Calu3 (cell line): ENCODE measurements around the gene FRMD4B. TPM values are rescaled to one million over a fixed set of nuclear protein-coding genes. Genes with fewer than 3 reads are reported as not detected.

Experiments used
- BruUV-seq: library from RNA; stranded (reverse); fragments of 400-500 nt; replicated peaks from 2 replicates; lab custom pipeline; 2021; lab: Mats Ljungman, UMichigan
- CTCF ChIA-PET: fragments of 300-600 bp; sonication (Branson Sonifier 250); formaldehyde crosslinking; loops from one replicate; lab custom pipeline; 2022; ENCODE audit warnings: antibody characterized with exemption; lab: Charles Lee
- DNase-seq: peaks from one replicate; pipeline ENCODE4 v3.0.0; 2022
- H3K27ac Mint-ChIP-seq: one replicate; pipeline ENCODE4 v1.8.0; 2022; ENCODE audit warnings: mixed read lengths; ENCODE audit not compliant: unreplicated experiment
- H3K27me3 Mint-ChIP-seq: one replicate; pipeline ENCODE4 v1.8.0; 2022; ENCODE audit warnings: mixed read lengths; ENCODE audit not compliant: unreplicated experiment
- H3K36me3 Mint-ChIP-seq: one replicate; pipeline ENCODE4 v1.8.0; 2022; ENCODE audit warnings: mild to moderate bottlenecking, moderate library complexity, mixed read lengths; ENCODE audit not compliant: insufficient read depth, unreplicated experiment
- H3K4me1 Mint-ChIP-seq: one replicate; pipeline ENCODE4 v1.8.0; 2022; ENCODE audit warnings: mild to moderate bottlenecking, low read depth, mixed read lengths; ENCODE audit not compliant: unreplicated experiment
- H3K4me3 Mint-ChIP-seq: one replicate; pipeline ENCODE4 v1.8.0; 2022; ENCODE audit warnings: mild to moderate bottlenecking, low read depth, moderate library complexity, mixed read lengths; ENCODE audit not compliant: unreplicated experiment
- H3K9me3 Mint-ChIP-seq: one replicate; pipeline ENCODE4 v1.8.0; 2022; ENCODE audit warnings: low read depth, mixed read lengths; ENCODE audit not compliant: unreplicated experiment
- CTCF ChIP-seq: fragments of 200-600 bp; IDR thresholded peaks from one replicate; pipeline ENCODE4 v1.8.0; 2022; ENCODE audit warnings: antibody characterized with exemption; ENCODE audit not compliant: unreplicated experiment
- intact Hi-C: fragments of 100-400 bp; cut with micrococcal nuclease; formaldehyde crosslinking; loops from one replicate; pipeline ENCODE4 v1.10.0; 2022; ENCODE audit not compliant: unreplicated experiment
- total RNA-seq: library from RNA; stranded (reverse); gene quantifications from 2 replicates; pipeline ENCODE4 v1.2.3, GENCODE V29; 2022

FRMD4B gene
- total RNA-seq, 1 experiment from 2014 or later: 16.7 TPM

- CTCF ChIA-PET: no interaction called here
- no peaks in the 10 kb centered on the region for H3K9me3 Mint-ChIP-seq
These were observed 213.8 kb downstream of the FRMD4B start for GRCh38 chr3:69172058-69172457.

GRCh38 chr3:69166446-69166845 lies 219.4 kb downstream of the FRMD4B start:
- no peak for DNase-seq
- BruUV-seq: no TSS peak
- TF ChIP-seq CTCF: no peak
- Mint-ChIP-seq H3K36me3 (peaks cover 4% of the 10 kb centered on the region), H3K4me3 (no peak overlapping the region), H3K27ac (no peak overlapping the region), H3K4me1 (peaks cover 14% of the 10 kb centered on the region), H3K27me3 (no peaks in the 10 kb centered on the region), H3K9me3 (no peaks in the 10 kb centered on the region)
- intact Hi-C loops: no loop called here
- CTCF ChIA-PET: no interaction called here

More at GRCh38 chr3:69172058-69172457, 213.8 kb downstream of the FRMD4B start:
- peaks cover 7% of the 10 kb centered on the region for H3K4me1 Mint-ChIP-seq
- no TSS peak for BruUV-seq
- no peak for TF ChIP-seq CTCF
- no peak overlapping the region for H3K27ac Mint-ChIP-seq
- H3K27me3 Mint-ChIP-seq: no peaks in the 10 kb centered on the region
- no peak overlapping the region for H3K4me3 Mint-ChIP-seq
- DNase-seq: no peak
- intact Hi-C loops: no loop called here
- H3K36me3 Mint-ChIP-seq: peaks cover 33% of the 10 kb centered on the region

GRCh38 chr3:69165744-69166143 lies 220.1 kb downstream of the FRMD4B start:
- H3K36me3 Mint-ChIP-seq: no peaks in the 10 kb centered on the region
- BruUV-seq: no TSS peak
- no peak overlapping the region for H3K4me3 Mint-ChIP-seq
- intact Hi-C loops: no loop called here
- DNase-seq: no peak
- H3K27ac Mint-ChIP-seq: no peak overlapping the region
- H3K9me3 Mint-ChIP-seq: no peaks in the 10 kb centered on the region
- H3K27me3 Mint-ChIP-seq: no peaks in the 10 kb centered on the region
- peaks cover 14% of the 10 kb centered on the region for H3K4me1 Mint-ChIP-seq
- CTCF ChIA-PET: no interaction called here
- no peak for TF ChIP-seq CTCF

- Mint-ChIP-seq H3K27me3 (no peaks in the 10 kb centered on the region), H3K4me3 (no peak overlapping the region), H3K9me3 (no peaks in the 10 kb centered on the region), H3K4me1 (peaks cover 14% of the 10 kb centered on the region), H3K27ac (no peak overlapping the region), H3K36me3 (no peaks in the 10 kb centered on the region)
- TF ChIP-seq CTCF: no peak
- intact Hi-C loops: loop anchor here (5.0 kb wide), 3 partner anchors 73 to 503 kb away; no protein-coding TSS in a partner anchor
- no TSS peak for BruUV-seq
- DNase-seq: no peak
- CTCF ChIA-PET: no interaction called here
These were observed 221.6 kb downstream of the FRMD4B start for GRCh38 chr3:69164296-69164695.
